NCI-H2227 (cell line): ENCODE data around the gene WDR38.
A peak's percentile ranks its signal among the peaks of the same experiment; 100 is the strongest.

ENCODE experiments used
- DNase-seq: peaks from one replicate; lab custom pipeline; 2025; ENCODE audit not compliant: unreplicated experiment; lab: John Stamatoyannopoulos, UW

Gene WDR38

GRCh38 chr9:124880501-124880900 is 27.2 kb downstream of the WDR38 start:
- DNase-seq = no peak

- no peak for DNase-seq
Observed at GRCh38 chr9:124881138-124881743, 28.0 kb downstream of the WDR38 start.

GRCh38 chr9:124882231-124882630 is 29.0 kb downstream of the WDR38 start:
- DNase-seq = no peak

DNA sequence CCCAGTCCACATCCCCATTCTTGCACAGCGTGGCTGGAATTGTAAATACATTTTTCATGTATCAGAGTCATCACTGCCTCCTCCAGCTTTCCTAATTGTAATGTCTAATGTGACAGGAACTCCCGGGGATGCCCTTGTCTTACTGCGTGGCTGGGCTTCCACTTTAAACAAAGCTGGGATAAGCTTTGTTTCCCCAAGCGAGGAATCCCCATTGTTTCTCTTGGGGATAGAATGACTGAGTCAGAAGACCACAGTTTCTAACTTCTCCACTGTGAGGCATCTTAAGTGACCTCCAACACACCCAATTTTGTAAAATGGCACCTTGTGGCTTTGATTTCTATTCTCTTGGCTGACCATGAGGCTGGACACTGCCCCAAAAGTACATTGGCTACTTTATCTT is 31.1 kb downstream of the WDR38 start:
- no peak for DNase-seq

DNA sequence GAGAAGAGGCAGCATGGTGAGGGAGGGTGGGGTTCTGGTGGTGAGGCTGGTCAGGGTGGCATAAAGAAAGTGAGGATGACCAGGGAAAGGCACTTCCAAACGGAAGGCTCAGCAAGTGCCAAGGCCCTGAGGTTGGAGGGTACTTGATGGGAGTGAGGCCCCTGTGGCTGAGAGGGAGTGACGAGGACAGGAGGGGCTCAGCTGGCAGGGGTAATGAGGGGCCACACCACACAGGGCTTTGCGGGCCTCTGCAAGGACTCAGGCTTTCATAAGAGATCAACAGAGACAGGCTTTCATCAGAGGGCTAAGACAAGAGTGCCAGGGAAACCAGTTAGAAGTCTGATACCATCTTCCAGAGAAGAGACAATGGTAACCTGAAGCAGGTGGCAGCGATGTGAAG is 32.3 kb downstream of the WDR38 start:
- DNase-seq = no peak

DNA sequence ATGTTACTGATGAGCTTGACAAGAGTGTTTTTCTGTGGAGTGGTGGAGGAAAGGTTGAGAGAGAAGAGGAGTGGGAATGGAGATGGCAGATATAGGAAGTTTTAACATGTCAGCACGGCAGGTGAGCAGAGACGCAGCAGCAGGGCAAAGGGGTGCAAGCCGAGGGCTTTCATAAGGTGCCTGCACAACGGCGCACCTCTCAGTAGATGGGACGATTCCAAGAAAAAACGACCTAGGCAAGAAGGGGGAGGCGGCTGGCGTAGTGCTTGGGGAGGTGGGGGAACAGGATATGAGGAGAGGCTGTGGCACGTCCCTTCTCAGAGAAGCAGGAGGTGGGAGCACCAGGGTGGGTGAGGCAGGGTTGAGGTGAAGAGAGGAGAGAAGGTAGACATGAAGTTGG is 33.2 kb downstream of the WDR38 start:
- no peak for DNase-seq

- no peak for DNase-seq
Observed at GRCh38 chr9:124886866-124887492, 33.7 kb downstream of the WDR38 start.

- no peak for DNase-seq
Observed at GRCh38 chr9:124887832-124888231, 34.6 kb downstream of the WDR38 start.

DNA sequence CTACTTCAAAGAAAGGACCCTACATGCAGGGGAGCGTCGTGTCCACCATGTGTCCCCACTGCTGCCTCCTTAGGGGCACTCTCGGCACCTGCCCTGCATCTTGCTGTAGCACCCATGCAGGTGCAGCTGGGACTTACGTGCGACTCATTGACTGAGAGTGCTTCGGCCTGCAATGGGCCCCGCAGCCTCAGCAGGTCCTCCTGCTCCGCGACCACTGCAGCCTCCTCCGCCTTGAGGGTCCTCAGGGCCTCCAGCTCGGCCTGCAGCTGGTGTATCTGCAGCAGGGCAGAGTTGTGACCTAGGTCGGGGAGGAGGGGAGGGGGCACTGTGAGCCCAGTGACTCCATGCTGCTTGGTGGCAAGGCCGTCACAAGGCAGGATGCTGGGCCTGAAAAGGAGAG is 35.7 kb downstream of the WDR38 start:
- no peak for DNase-seq

DNA sequence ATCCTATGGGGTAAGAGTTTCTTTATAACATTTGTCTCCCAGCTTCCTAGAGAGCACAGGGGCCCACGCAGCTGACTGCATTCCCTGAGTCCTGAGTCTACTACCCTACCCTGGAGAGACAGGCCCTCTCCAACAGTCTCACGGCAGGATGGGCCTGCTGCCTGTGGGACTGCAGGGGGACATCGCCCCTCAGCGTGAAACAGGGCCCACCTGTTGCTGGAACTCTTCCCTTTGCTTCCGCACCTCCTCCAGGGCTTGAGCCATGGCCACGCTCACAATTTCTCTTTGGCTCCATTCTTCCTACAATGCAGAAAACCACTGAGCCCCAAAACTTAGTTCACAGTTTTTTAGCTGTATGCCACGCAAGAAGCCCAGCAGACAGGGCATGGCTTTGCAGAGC is 36.9 kb downstream of the WDR38 start:
- DNase-seq = no peak

GRCh38 chr9:124894035-124894740 is 40.9 kb downstream of the WDR38 start:
- DNase-seq = no peak

- peak; percentile 33 for DNase-seq
Observed at GRCh38 chr9:124894741-124895170, 41.5 kb downstream of the WDR38 start.

- DNase-seq = no peak
Observed at GRCh38 chr9:124897570-124898460, 44.6 kb downstream of the WDR38 start.

DNA sequence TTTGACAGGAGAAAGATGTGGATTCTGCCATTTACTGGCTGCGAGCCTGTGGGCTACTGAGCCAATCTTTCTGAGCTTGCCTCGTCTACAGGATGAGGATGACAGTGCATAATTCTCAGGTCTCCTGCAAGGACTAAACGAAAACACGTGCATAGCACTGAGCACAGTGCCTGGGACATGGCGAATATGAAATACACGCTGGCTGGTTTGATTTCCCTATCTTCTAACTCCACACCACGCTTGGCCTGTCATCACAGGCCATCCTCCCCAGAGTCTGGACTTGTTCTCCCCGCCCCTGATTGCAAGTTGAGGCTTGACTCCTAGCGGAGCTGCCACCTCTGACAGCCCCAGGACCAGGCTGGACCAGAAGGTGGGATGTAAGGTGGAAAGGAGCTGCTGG is 46.6 kb downstream of the WDR38 start:
- DNase-seq = no peak

DNA sequence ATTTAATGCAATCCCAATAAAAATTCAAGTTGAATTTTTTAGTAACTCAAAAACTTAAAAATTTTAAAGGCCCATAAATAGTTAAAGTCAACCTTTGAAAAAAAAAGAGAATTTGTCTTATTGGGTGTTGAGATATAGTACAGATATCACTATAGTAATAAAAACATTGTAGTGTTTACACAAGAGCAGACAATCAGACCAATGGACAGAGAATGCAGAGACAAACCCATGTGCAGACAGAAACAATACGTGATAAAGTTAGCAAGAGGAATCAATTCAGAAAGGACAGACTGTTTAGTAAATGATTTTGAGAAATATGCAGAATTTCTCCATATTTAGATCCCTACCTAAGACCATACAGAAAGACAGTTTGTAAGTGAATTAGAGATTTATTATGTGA is 53.7 kb downstream of the WDR38 start:
- no peak for DNase-seq
